Kidney glomerular epithelial cell (primary cell): ENCODE measurements around the gene PHF12.
A peak's percentile ranks its signal among the peaks of the same experiment; 100 is the strongest.
"Not testable (repeated sequence)": the region's sequence is repeated elsewhere in the genome, so short reads cannot be mapped to it uniquely, and the experiment has no call there.

Experiments used
- DNase-seq: peaks from one replicate; lab custom pipeline; 2025; lab: John Stamatoyannopoulos, UW

The PHF12 gene

GRCh38 chr17:28901866-28902818 is 49.2 kb downstream of the PHF12 start:
- peak; percentile 33 for DNase-seq

- DNase-seq: no peak
These were observed 50.2 kb downstream of the PHF12 start for GRCh38 chr17:28900986-28901726.

DNA sequence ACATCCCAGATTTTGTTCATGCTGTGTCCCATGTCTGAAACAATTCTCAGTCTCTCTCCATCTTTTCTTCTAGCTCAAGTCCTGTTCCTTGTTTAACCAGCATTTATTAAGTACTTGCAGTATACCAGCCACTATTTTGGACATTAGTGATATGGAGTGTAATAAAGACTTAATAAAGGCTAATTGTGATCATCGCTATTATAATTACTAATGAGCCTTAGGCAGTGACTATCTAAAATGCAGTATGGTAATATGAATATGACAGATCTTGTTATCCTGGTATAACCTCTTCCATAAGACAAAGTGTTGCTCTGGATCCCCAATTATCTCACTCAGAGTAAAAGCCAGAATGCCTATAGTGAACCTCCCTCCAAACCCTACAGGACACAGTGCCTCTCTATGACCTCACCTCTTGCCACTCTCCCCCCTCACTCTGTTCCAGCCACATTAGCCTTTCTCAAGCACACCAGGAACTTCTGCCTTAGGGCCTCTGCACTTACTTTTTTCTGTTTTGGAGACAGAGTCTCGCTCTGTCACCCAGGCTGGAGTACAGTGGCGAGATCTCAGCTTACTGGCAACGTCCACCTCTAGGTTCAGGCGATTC is 52.0 kb downstream of the PHF12 start:
- no peak for DNase-seq

DNA sequence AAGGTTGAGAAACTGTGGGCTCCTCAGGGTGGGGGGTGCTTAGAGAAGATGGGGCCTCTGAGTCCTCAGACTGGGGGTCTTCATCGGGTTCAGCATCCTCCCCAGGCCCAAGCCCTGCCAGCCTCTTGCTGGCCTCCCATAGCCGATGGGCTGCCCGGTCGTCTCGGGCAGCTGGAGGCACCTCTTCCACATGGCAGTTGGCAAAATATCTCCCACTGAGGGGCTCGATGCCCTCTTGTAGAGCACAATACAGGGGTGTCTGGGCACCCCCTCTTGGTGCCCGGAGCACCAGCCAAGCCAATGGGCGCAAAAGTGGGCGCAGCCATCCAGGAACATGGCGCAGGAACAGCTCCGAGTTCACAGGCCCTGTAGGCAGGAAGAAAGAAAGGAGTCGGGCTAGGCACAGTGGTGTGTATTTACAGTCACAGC is 52.8 kb downstream of the PHF12 start:
- no peak for DNase-seq

- DNase-seq: no peak
These were observed 53.4 kb downstream of the PHF12 start for GRCh38 chr17:28897769-28898526.

GRCh38 chr17:28896884-28897768 is 54.2 kb downstream of the PHF12 start, which contains the start of gene FLOT2:
Gene FLOT2 (minus strand): TSS chr17:28897733. CDS start chr17:28897574, 159 bp downstream.
- DNase-seq: no peak

DNA sequence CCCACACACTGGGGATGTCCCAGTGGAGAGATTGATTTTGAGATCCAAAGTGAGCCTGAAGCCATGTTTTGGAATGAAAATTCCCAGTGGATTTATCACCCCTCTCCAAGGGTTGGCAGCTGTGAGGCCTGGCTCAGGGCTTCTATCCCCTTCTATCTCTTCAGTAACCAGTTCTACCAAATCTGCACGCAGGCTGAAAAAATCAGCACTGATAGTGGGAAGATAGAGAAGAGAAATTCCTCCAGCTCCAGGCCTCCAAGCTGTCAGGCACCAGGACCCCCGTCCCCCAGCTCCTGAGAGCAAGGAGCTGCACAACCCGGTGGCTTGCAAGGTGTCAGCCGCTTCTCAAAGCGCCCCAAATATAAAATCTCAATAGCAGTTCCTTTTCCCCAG is 54.8 kb downstream of the PHF12 start:
- no peak for DNase-seq

- no peak for DNase-seq
These were observed 55.4 kb downstream of the PHF12 start for GRCh38 chr17:28895794-28896447.

- not testable (repeated sequence) for DNase-seq
These were observed 57.8 kb downstream of the PHF12 start for GRCh38 chr17:28893248-28894183.

GRCh38 chr17:28892024-28892423 is 59.3 kb downstream of the PHF12 start:
- no peak for DNase-seq

GRCh38 chr17:28891201-28891600 is 60.1 kb downstream of the PHF12 start:
- DNase-seq: no peak

- DNase-seq: no peak
These were observed 61.3 kb downstream of the PHF12 start for GRCh38 chr17:28889996-28890395.

- DNase-seq: no peak
These were observed 62.5 kb downstream of the PHF12 start for GRCh38 chr17:28888832-28889231.

DNA sequence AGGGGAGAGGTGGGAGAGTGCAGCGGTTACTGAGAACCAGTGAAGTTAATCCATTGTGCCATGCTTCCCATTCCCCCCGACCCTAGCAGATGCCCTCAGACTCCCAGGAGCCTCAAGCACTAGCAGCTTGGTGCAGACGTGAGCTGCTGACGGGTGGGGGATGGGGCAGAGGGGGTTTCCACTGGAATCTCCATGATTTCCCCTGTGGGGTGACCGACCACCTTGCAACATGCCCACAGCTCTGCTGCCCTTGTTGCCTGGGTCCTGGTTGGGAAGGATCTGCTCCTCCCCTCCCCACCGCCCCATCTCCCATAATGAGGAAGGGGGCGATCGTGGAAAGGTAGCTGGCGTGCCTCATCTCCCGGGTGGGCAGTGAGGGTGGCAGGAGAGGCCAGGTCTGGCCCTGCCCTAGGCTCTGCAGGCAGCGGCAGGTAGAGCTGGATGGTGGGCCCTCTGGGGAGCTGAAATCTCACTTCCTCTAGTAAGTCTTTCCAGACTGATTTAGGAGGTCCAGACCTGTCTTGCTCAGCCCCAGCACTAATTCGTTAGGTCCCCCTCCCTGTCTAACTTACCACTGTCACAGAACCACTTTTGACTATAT is 63.3 kb downstream of the PHF12 start:
- DNase-seq: no peak

- DNase-seq: no peak
These were observed 65.4 kb downstream of the PHF12 start for GRCh38 chr17:28885951-28886350.

DNA sequence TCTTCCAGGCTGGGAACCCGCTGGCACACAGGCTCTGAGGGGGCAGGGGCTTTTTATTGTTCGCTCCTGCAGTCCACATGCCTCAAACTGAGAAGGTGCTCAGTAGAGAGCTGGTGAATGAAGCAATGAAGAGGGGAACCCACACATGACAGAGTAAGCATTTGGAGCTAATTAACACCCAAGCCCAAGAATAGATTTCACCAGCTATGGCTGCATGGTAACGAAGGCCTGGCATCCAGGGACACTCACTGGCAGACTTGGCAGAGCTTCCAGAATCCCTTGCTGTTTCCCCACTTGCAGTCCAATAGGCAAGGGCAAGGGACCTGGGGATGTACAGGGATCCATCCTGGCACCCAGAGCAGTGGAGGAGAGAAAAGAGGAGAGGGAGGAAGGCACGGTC is 66.0 kb downstream of the PHF12 start:
- DNase-seq: no peak

GRCh38 chr17:28883967-28884702 is 67.2 kb downstream of the PHF12 start:
- DNase-seq: no peak
